Activated CD8-positive, alpha-beta memory T cell treated with anti-CD3 and anti-CD28 coated beads for 36 hours (primary cell): ENCODE data around the gene CA5A. TPM values are rescaled to one million over a fixed set of nuclear protein-coding genes. Genes with fewer than 3 reads are reported as not detected.
"Not testable (repeated sequence)": the region's sequence is repeated elsewhere in the genome, so short reads cannot be mapped to it uniquely, and the experiment has no call there.

Source experiments
- CTCF ChIA-PET: fragments of 350-600 bp; sonication (Branson Sonifier 250); formaldehyde crosslinking; loops from one replicate; lab custom pipeline; 2021; ENCODE audit warnings: antibody characterized with exemption; lab: Charles Lee
- POLR2A ChIA-PET: fragments of 350-600 bp; sonication (Branson Sonifier 250); formaldehyde crosslinking; loops from one replicate; lab custom pipeline; 2021; ENCODE audit warnings: antibody characterized with exemption; lab: Charles Lee
- total RNA-seq, 2 experiments: library from RNA; stranded (reverse); gene quantifications; one replicate each; pipeline ENCODE4 v1.2.3, GENCODE V29; 2021

The CA5A gene
- total RNA-seq, 2 experiments from 2014 or later, result not detected

DNA sequence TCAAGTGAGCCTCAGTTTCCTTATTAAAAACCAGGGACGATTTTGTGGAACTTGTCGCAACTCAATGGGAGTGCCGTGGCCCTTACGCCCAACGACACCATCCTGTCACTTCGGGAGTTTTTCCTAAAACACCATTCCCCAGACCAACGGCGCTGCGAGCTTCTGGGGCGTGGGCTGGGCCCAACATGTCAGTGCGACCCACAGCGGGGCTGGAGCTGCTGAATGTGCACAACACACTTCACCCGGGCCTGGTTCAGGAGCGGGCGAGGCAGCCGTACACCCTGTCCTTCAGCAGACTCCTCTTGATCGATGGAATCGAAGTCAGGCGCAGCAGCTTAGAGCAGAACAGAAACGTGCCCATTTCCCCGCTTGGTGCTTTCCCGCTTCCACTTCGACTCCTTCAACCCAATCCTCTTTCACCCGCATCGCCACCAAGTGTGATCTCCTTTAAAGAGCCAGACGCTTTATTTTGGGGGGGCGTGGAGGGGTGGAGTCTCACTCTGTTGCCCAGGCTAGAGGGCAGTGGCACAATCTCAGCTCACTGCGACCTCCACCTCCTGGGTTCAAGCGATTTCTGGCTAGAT is 53.8 kb downstream of the CA5A start:
- POLR2A ChIA-PET, result no interaction called here
- CTCF ChIA-PET, result no interaction called here

DNA sequence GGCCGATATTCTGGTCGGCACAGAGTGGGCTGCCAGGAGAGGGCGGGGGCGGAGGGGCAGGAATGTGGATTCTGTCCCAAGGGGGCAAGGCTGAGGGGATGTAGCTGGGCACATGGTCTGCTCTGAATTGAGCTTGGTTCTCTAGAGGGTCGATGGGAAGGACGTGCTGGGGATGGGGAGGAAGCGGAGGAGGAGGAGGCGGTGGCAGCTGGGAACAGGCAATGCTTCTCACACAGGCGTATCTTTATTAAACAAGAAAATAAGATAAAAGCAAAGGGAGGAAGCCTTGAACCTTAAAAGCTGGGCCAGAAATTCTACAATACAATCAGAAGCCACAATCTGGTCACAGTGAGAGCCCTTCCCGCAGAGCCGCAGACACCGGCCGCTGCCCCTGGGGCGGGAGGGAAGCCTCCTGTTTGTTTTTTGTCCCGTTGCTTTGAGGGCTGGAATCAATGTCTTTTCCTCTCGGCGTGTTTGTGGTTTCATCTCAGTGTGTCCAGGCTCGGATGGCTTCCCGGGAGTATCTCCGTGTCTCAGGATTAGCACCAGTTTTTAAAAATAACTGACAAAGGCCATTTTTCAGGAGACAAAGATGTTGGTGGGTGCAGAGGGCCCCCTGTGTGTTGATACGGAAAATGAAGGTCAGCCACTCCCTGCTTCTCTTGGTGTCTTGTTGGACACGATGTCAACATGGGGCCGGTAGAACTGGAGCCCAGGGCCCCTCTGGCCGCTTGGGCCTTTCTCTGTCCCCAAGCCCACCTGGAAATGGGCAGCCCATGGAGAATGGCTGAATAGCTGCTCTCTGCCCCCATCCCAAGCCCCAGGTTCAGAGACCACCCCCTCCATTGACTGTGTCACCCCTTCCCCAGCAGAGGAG is 54.8 kb downstream of the CA5A start:
- ChIA-PET CTCF (no interaction called here), POLR2A (interaction anchor here (0.8 kb wide), 1 partner anchor 14 kb away, joined by 3 read pairs; no protein-coding TSS in a partner anchor)

DNA sequence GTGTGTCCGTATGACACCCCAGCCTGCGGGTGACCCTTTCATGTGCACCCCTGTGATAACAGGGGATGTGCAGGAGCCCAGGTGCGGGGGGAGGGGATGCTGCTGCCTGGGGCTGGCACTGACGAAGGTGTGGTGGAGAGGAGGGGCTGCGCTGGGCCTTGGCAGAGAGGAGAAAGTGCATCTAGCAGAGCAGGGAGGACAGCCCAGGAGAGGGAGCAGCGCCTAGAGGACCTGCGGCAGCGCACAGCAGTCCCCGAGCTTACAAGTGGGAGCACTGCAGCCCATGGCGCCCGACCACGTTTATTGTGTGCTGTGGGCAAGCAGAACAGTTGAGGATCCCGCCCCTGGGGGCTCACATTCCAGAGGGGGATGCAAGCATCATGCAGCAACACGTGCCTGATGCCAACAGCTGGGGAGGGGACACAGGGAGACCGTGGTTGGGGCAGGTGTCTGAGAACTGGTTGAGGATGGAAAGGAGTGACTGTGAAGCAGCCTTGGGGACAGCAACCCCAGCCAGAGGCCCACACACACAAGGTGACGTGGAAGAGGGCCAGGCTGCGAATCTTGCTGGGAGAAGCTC is 56.1 kb downstream of the CA5A start:
- ChIA-PET CTCF (no interaction called here), POLR2A (no interaction called here)

DNA sequence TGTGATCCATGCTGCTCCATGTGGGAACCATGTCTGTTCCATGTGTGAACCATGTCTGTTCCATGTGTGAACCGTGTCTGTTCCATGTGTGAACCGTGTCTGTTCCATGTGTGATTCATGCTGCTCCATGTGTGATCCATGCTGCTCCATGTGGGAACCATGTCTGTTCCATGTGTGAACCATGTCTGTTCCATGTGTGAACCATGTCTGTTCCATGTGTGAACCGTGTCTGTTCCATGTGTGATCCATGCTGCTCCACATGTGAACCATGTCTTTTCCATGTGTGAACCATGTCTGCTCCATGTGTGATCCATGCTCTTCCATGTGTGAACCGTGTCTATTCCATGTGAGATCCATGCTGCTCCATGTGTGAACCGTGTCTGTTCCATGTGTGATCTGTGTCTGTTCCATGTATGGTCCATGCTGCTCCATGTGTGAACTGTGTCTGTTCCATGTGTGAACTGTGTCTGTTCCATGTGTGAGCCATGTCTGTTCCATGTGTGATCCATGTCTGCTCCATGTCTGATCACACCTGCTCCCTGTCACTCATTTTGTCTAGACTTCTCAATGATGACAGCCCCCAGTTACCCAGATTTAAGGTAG is 56.8 kb downstream of the CA5A start:
- CTCF ChIA-PET, POLR2A ChIA-PET: not testable (repeated sequence)

DNA sequence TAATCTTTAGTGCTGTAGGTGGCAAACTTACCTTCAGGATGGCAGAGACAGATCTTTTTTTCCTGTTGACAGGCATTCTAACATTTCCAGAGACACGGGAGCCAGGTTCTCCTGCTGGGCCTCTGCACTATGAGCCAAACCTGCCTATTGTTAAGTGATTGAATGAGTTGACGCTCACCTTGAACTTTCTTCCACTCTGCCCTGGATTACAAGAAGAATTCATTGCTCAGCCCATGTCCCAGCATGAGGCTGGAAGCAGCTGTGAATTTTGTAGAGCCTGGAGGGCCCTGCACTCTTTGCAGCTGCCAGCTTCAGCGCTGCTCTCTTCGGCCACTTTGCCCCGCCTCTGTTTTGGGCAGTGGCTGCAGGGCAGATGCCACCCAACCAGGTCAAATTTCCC is 57.6 kb downstream of the CA5A start:
- CTCF ChIA-PET, result interaction anchor here (1.0 to 1.6 kb wide), 2 partner anchors 27 to 99 kb away, joined by 5 read pairs; no protein-coding TSS in a partner anchor

DNA sequence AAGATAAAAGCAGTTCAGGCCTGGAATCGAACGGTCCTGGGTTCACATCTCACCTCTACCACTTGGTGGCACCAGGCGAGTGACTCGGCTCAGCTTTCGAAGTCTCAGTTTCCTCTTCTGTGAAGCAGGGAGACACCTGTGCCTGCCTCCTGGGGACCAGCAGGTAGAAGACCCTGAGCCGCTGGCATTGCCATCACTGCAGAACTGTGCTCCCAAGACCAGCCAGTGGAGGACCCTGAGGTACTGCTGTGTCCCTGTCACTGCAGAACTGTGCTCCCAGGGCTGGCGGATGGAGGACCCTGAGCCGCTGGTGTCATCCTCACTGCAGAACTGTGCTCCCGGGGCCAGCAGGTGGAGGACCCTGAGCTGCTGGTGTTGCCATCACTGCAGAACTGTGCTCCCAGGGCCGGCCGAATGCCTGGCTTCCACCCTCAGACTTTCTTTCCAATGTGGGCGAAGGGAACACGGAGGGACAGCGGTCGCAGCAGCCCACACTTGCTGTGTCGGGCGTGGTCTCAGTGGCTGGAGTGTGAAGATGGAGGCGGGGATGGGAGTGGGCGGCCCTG is 58.3 kb downstream of the CA5A start:
- POLR2A ChIA-PET, result no interaction called here
- CTCF ChIA-PET, result interaction anchor here (1.0 to 1.6 kb wide), 2 partner anchors 28 to 99 kb away, joined by 5 read pairs; no protein-coding TSS in a partner anchor

More for the DNA sequence above, 57.6 kb downstream of the CA5A start:
- POLR2A ChIA-PET, result no interaction called here

DNA sequence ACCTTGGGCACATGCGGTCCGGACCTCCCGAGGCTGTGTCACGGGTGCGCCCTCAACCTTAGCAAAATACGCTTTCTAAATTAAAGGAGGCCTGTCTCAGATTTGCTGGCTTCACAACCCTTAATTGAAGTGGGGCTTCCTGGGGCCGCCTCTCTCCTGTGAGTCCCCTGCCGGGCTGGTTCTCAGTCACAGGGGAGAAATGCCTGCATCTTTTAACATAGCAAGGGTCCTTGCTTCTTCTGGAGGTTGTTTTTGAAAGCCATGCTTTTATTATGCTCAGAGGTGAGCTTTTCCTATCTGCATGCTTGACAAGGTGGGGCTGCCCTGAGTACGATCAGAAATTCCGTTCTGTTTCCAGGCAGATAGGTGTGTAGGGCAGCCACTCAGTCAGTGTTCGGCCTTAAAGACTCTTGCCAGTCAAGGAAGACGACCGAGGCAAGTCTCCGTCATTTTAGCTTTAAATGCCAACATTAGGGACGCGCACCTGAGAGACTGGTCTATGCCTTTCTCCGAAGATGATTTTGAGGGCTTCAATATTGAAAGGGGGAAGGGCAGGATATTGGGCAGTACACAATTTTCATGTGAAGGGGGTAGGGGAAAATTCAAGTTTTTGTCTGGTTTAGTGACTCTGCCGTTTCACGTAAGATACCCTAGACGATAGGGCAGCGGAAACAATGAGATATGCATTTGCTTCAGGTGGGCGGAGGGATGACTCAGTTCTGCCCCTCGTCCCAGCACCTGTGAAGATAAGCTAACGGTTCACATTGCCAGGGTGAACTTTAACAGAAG is 61.5 kb downstream of the CA5A start:
- CTCF ChIA-PET, result interaction anchor here (0.7 to 13.1 kb wide), 14 partner anchors 17 to 597 kb away, joined by 3 to 196 read pairs (median 4); no protein-coding TSS in a partner anchor

DNA sequence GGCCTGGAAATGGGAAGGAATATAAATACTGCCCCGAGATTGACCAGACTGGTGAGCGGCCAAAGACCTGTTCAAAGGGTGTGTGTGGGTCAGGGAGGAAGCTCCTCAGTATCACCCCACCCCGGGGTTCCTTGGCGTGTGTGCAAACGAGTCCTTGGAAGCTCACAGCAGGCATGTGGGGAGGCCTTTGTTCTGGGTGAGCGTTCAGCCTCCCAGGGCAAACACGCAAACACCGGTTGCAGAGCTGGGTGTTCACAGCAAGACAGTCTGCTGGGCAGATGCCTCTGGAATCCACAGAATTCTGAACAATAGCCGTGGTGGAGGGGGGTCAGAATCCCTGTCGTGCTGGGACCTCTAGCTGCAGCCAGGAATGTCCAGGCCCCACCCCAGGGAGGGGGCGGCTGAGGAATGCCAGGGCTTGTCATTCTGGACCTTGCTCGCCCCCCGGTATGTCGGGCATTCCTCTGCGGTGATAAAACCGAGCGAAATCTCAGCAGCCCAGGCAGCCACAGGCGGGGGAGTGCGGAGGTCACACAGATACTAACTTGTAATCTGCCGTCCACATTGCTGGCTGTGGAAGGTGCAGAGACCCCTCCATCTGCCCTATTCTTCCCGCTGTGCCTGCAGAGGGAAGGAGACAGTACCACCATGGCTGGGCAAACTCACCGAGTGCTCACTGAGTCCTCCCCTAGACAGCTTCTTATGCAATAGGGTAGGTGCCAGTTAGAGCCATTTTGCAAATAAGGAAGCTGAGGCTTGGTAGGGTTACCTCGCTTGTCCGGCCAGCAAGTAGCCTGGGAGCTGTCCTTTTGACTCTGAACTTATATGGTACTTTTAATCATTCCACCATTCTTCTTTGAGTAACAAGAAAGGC is 65.7 kb downstream of the CA5A start:
- ChIA-PET CTCF (interaction anchor here (0.6 to 13.1 kb wide), 16 partner anchors 14 to 172 kb away, joined by 3 to 196 read pairs (median 6); partner anchors contain the start of gene KLHDC4), POLR2A (interaction anchor here (1.0 to 7.4 kb wide), 6 partner anchors 14 to 106 kb away, joined by 4 to 133 read pairs (median 10); partner anchors contain the start of gene KLHDC4)

More for the DNA sequence above, 61.5 kb downstream of the CA5A start:
- POLR2A ChIA-PET, result interaction anchor here (0.7 to 3.1 kb wide), 8 partner anchors 9 to 109 kb away, joined by 3 to 25 read pairs (median 4); partner anchors contain the start of gene KLHDC4

DNA sequence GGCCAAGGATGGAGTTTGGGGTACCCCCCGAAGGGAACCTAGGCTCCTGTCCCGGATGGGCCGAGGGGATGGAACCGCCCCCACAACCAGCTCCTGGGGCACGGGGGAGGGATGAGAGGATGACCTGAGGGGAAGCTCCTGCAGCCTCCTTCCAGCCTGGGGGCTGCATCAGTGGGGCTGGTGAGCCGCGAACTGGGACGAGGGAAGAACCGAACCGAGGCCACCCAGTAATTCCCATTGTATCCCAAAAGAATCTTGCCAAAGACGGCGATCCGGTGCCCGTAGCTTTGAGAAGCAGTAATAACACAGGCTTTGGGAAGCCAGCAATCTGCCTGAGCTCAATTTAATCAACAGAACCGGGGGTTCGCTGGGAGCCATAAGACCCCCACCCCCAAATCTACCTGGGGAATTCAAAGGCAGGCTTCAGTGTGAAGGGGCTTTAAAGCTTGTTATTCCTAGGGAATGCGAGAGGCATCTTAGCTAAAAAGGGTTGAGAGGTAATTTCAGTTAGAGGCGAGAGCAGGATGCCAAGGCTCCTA is 66.4 kb downstream of the CA5A start:
- POLR2A ChIA-PET, result interaction anchor here (1.3 to 7.4 kb wide), 5 partner anchors 13 to 105 kb away, joined by 6 to 133 read pairs (median 14); partner anchors contain the start of gene KLHDC4
- CTCF ChIA-PET, result interaction anchor here (0.6 to 13.1 kb wide), 8 partner anchors 20 to 104 kb away, joined by 3 to 196 read pairs (median 6); partner anchors contain the start of gene KLHDC4

DNA sequence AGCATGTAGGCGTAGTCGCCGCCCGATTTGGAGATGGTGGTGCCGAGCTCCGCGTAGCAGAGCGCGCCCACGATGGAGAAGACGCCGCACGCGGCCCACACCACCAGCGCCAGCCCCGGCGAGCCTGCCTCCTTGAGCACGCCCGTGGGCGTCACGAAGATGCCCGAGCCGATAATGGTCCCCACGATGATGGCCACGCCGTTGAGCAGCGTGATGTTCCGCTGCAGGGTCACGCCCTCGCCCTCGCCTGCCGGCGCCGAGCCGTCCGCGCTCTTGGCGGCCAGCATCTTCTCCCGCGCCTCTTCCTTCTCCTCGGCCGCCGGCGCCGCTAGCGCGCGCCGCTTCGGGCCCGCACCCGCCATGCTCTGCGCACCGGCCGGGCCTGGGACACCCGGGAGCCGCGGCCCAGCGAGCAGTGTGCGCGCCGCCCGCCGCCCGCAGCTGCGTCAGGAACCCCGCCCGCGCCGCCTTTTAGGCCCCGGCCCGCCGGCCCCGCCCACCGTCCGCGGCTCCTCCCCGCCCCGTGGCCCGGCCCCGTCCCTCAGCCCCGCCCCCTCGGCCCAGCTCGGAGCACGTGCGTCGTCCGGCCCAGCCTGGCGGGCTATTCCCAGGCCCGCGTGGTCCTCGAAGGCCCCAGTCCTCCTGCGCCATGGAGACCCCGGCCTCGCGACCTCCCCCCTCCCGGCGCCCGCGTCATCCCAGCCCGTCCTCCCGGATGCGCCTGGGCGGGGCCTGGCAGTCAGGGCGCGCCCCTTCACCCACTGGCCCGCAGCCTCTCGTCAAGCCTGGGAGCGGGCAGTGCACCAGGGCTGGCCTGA is 67.1 kb downstream of the CA5A start, which contains the start of gene SLC7A5:
TSS of gene SLC7A5 (minus strand) at position 447 of the 818 bp plus-strand sequence. CDS start at position 362, 85 bp downstream.
- CTCF ChIA-PET, result interaction anchor here (0.6 to 13.1 kb wide), 5 partner anchors 20 to 103 kb away, joined by 3 to 196 read pairs (median 4); partner anchors contain the start of gene KLHDC4
- POLR2A ChIA-PET, result interaction anchor here (1.3 to 7.4 kb wide), 6 partner anchors 13 to 104 kb away, joined by 5 to 133 read pairs (median 12); partner anchors contain the start of gene KLHDC4

DNA sequence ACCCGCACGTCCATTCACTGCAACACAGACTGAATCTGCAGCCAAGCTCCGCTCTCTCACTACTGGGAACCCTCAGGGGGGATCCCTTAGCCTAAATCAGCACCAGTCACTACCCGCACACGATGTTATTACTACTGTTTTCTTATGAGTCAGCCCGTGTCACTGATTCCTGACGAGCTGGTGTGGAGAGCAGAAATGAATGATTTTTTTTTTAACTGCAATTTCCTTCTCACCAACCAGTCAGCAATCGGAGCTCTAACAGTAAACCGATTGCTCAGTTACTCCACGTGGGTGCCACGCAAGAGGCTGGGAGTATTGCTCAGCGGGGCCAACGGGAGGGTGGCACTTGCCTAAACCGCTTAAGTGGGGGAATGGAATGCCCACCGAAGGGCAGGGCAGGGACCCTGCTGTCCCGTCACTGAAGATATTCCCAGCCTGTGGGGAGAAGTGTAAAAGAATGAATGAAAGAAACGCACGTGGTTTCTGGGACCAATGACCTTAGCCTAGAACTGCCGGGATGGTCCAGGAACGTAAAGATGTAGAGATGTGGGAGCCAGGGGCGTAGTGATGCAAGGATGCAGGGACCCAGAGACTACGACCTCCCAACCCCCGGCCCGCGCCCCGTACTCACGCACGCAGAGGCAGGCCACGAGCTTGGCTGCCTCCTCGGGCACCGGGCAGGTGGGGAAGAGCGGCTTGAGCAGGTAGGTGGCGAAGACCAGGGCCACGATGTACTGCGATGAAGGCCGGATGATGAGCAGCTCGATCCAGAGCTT is 67.9 kb downstream of the CA5A start:
- POLR2A ChIA-PET, result interaction anchor here (0.6 to 7.4 kb wide), 13 partner anchors 12 to 112 kb away, joined by 3 to 133 read pairs (median 6); partner anchors contain the start of gene BANP
- CTCF ChIA-PET, result interaction anchor here (0.7 to 13.1 kb wide), 6 partner anchors 19 to 103 kb away, joined by 3 to 196 read pairs (median 4); partner anchors contain the start of gene KLHDC4

DNA sequence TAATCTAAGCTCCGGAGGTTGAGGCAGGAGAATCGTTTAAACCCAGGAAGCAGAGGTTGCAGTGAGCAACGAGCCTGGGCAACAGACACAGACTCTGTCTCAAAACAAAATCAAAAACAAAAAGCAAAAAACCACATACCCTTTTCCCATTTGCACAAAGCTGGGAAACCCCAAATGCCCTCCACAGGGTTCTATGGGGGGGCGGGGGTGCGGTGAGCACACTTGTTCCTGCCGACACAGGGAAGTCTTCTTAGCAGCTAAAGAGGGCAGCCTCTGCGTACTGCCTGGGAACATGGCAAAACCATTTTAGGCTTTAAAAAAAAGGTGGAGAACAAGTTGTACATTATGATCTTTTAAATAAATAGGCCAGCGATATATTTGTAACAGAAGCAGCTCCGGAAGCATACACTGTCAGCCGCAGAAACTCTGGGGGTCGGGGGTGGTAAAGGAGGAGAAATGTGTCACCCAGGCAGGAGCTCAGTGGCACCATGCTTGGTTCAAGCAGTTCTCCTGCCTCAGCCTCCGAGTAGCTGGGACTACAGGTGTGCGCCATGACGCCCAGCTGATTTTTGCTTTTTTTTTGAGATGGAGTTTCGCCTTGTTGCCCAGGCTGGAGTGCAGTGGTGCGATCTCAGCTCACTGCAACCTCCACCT is 70.3 kb downstream of the CA5A start:
- ChIA-PET POLR2A (interaction anchor here (0.7 to 7.4 kb wide), 12 partner anchors 8 to 100 kb away, joined by 3 to 133 read pairs (median 4); partner anchors contain the start of gene KLHDC4), CTCF (interaction anchor here (1.0 to 13.1 kb wide), 5 partner anchors 9 to 101 kb away, joined by 3 to 196 read pairs (median 7); partner anchors contain the start of gene KLHDC4)

DNA sequence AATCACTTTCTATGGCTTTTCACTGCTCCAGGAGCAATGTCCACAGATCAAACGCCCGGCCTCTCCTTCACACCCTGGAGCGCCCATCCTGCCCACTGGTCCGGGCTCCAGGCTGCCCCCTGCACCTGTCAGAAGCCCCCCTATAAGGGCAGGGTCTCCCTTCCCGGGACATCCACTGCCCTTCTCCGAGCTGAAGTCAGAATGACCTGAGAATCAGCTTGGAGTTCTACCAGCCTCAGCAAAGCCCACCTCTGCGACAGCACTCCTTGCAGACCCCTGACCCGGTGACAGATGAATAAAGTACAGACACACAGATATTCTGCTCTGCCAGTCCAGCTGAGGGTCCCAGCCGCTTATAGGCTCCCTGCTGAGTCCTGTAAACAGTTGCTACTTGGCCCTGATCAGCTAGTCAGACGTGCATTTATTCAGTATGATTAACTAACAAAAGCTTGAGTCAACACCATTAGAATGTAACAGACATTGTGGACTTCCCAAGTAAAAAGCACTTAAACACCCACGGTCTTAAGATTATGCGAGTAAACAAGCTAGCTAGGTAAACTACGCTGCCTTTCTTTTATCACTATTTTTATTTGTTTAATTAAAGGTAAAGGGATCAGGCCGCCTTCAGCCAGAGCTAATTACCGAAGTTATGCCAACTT is 71.9 kb downstream of the CA5A start:
- ChIA-PET CTCF (interaction anchor here (0.7 to 13.1 kb wide), 4 partner anchors 15 to 84 kb away, joined by 3 to 196 read pairs (median 8); no protein-coding TSS in a partner anchor), POLR2A (no interaction called here)
